H1 (cell line): ENCODE data around the gene EEF1AKMT3. TPM values are rescaled to one million over a fixed set of nuclear protein-coding genes. Genes with fewer than 3 reads are reported as not detected.

ENCODE experiments used
- CTCF ChIA-PET: fragments of 300-600 bp; sonication (Branson Sonifier 250); formaldehyde crosslinking; loops from one replicate; lab custom pipeline; 2021; ENCODE audit not compliant: partially characterized antibody; lab: Charles Lee
- POLR2A ChIA-PET: fragments of 300-600 bp; sonication (Branson Sonifier 250); formaldehyde crosslinking; loops from one replicate; lab custom pipeline; 2021; ENCODE audit warnings: inconsistent platforms; ENCODE audit not compliant: partially characterized antibody; lab: Charles Lee
- DNase-seq, 2 experiments: peaks; one replicate each; pipeline versions ENCODE4 v3.0.0 to v3.0.0-alpha.2; 2010 to 2022; ENCODE audit warnings: low spot score in 2 of 2, low read depth in 1 of 2, mixed read lengths in 1 of 2
- FAIRE-seq: peaks from 2 replicates; lab custom pipeline; 2011; peaks lifted over from hg19 to GRCh38; lab: Jason Lieb, UNC
- H2AFZ ChIP-seq: 2 replicates; pipeline ENCODE4 v1.8.1; 2012; ENCODE audit warnings: low read length, inconsistent platforms
- H2AK5ac ChIP-seq: 2 replicates; pipeline ENCODE4 v1.6.1; 2013; ENCODE audit warnings: low read depth, low read length
- H2BK120ac ChIP-seq: replicated peaks from 2 replicates; pipeline ENCODE3; 2013; ENCODE audit warnings: low read depth, low read length, inconsistent platforms
- H2BK12ac ChIP-seq: 2 replicates; pipeline ENCODE4 v1.6.1; 2013; ENCODE audit warnings: low read depth, low read length
- H2BK15ac ChIP-seq: 2 replicates; pipeline ENCODE4 v1.6.1; 2013; ENCODE audit warnings: low read length
- H2BK20ac ChIP-seq: 2 replicates; pipeline ENCODE4 v1.6.1; 2013; ENCODE audit warnings: low read length
- H2BK5ac ChIP-seq: 2 replicates; pipeline ENCODE4 v1.6.1; 2013; ENCODE audit warnings: low read depth, low read length
- H3K14ac ChIP-seq: 2 replicates; pipeline ENCODE4 v1.6.1; 2013; ENCODE audit warnings: inconsistent platforms; ENCODE audit not compliant: insufficient read length
- H3K18ac ChIP-seq: 2 replicates; pipeline ENCODE4 v1.6.1; 2013; ENCODE audit warnings: low read length; ENCODE audit errors: extremely low read depth
- H3K23ac ChIP-seq: 2 replicates; pipeline ENCODE4 v1.6.1; 2013; ENCODE audit warnings: inconsistent platforms; ENCODE audit not compliant: insufficient read length
- H3K23me2 ChIP-seq: 2 replicates; pipeline ENCODE4 v1.6.1; 2013; ENCODE audit warnings: low read depth, low read length
- H3K27ac ChIP-seq: 2 replicates; pipeline ENCODE4 v1.6.1; 2011; ENCODE audit warnings: low read depth, low read length, inconsistent platforms
- H3K27me3 ChIP-seq, 4 experiments: replicated peaks in 1 of 4; 1 replicate in 1 of 4; 2 replicates in 3 of 4; pipeline versions ENCODE4 v1.6.1 to v1.8.1; 2011 to 2013; ENCODE audit warnings: low read length in 3 of 4, mild to moderate bottlenecking in 3 of 4, inconsistent platforms in 2 of 4, mixed read lengths in 2 of 4, moderate library complexity in 1 of 4; ENCODE audit not compliant: control insufficient read depth in 3 of 4, insufficient read depth in 3 of 4; ENCODE audit errors: extremely low read depth in 1 of 4
- H3K36me3 ChIP-seq, 4 experiments: 2 replicates each; pipeline versions ENCODE4 v1.6.1 to v1.8.1; 2011 to 2013; ENCODE audit warnings: mild to moderate bottlenecking in 4 of 4, low read length in 3 of 4, moderate library complexity in 2 of 4, control low read depth in 1 of 4, inconsistent platforms in 1 of 4; ENCODE audit not compliant: insufficient read depth in 4 of 4, control insufficient read depth in 2 of 4
- H3K4ac ChIP-seq: replicated peaks from 2 replicates; pipeline ENCODE3; 2013; ENCODE audit warnings: low read length, low read depth, mixed read lengths, inconsistent platforms; ENCODE audit not compliant: insufficient read length
- H3K4me1 ChIP-seq, 4 experiments: replicated peaks in 1 of 4; 1 replicate in 1 of 4; 2 replicates in 3 of 4; pipeline versions ENCODE4 v1.6.1 to v1.8.1; 2011 to 2013; ENCODE audit warnings: low read length in 3 of 4, inconsistent platforms in 2 of 4, mixed read lengths in 1 of 4; ENCODE audit not compliant: insufficient read depth in 4 of 4, control insufficient read depth in 3 of 4
- H3K4me2 ChIP-seq, 2 experiments: 2 replicates each; pipeline versions ENCODE4 v1.6.1 to v1.8.1; 2011 to 2013; ENCODE audit warnings: low read depth in 2 of 2, low read length in 2 of 2, control low read depth in 1 of 2, inconsistent platforms in 1 of 2, mild to moderate bottlenecking in 1 of 2; ENCODE audit not compliant: insufficient read depth in 1 of 2
- H3K4me3 ChIP-seq, 4 experiments: fragments of 200-600, 300-600 bp in 1 of 4; sonication (generic), shearing (Covaris generic), sonication (Bioruptor Twin) in 1 of 4; 2 replicates each; pipeline versions ENCODE4 v1.5.1 to v1.8.1; 2011 to 2016; ENCODE audit warnings: low read length in 4 of 4, low read depth in 3 of 4, control low read depth in 2 of 4, inconsistent platforms in 2 of 4, mild to moderate bottlenecking in 2 of 4, mixed read lengths in 1 of 4, moderate library complexity in 1 of 4; ENCODE audit not compliant: insufficient read depth in 2 of 4; ENCODE audit errors: extremely low read depth in 1 of 4
- H3K56ac ChIP-seq: replicated peaks from 2 replicates; pipeline ENCODE3; 2013; ENCODE audit warnings: low read depth, mild to moderate bottlenecking, mixed read lengths, low read length, inconsistent platforms; ENCODE audit not compliant: insufficient read length
- H3K79me1 ChIP-seq: 2 replicates; pipeline ENCODE4 v1.6.1; 2013; ENCODE audit warnings: low read depth, low read length, control low read depth
- H3K79me2 ChIP-seq, 2 experiments: 2 replicates each; pipeline versions ENCODE4 v1.6.1 to v1.8.1; 2012 to 2013; ENCODE audit warnings: low read length in 2 of 2, mild to moderate bottlenecking in 2 of 2, inconsistent platforms in 1 of 2; ENCODE audit not compliant: insufficient read depth in 2 of 2, control insufficient read depth in 1 of 2
- H3K9ac ChIP-seq, 4 experiments: replicated peaks in 1 of 4; 1 replicate in 1 of 4; 2 replicates in 3 of 4; pipeline versions ENCODE4 v1.6.1 to v1.8.1; 2011 to 2013; ENCODE audit warnings: low read depth in 3 of 4, low read length in 3 of 4, control low read depth in 2 of 4, mild to moderate bottlenecking in 2 of 4, moderate library complexity in 2 of 4, inconsistent platforms in 1 of 4; ENCODE audit errors: extremely low read depth in 1 of 4
- H3K9me3 ChIP-seq, 2 experiments: 2 replicates each; pipeline versions ENCODE4 v1.6.1 to v1.8.1; 2012 to 2013; ENCODE audit warnings: mild to moderate bottlenecking in 2 of 2, moderate library complexity in 2 of 2, control low read depth in 1 of 2, inconsistent platforms in 1 of 2, low read depth in 1 of 2, low read length in 1 of 2, mixed read lengths in 1 of 2; ENCODE audit not compliant: insufficient read depth in 2 of 2
- H4K20me1 ChIP-seq, 2 experiments: replicated peaks in 1 of 2; 2 replicates each; pipeline versions ENCODE3 to v1.8.1; 2011 to 2013; ENCODE audit warnings: inconsistent platforms in 2 of 2, low read length in 2 of 2, mild to moderate bottlenecking in 1 of 2; ENCODE audit not compliant: insufficient read depth in 2 of 2, control insufficient read depth in 1 of 2
- H4K5ac ChIP-seq: 2 replicates; pipeline ENCODE4 v1.6.1; 2013; ENCODE audit warnings: low read length, low read depth, mixed read lengths, inconsistent platforms; ENCODE audit not compliant: insufficient read length
- H4K8ac ChIP-seq: 2 replicates; pipeline ENCODE4 v1.8.0; 2013; ENCODE audit warnings: mild to moderate bottlenecking, moderate library complexity, low read length, inconsistent platforms; ENCODE audit not compliant: insufficient read depth; ENCODE audit errors: extremely low read depth
- H4K91ac ChIP-seq: replicated peaks from 2 replicates; pipeline ENCODE3; 2013; ENCODE audit warnings: low read length, mixed read lengths, inconsistent platforms; ENCODE audit not compliant: insufficient read length
- WGBS, 2 experiments: shearing (Covaris generic) in 1 of 2; methylation state at CpG; one replicate each; pipeline versions ENCODE4 v1.1.6 to v1.1.7; 2013 to 2015; ENCODE audit warnings: low lambda C conversion rate in 2 of 2, mixed read lengths in 2 of 2, inconsistent platforms in 1 of 2, low coverage in 1 of 2, missing lambda C conversion rate in 1 of 2; ENCODE audit not compliant: insufficient replicate concordance in 2 of 2, insufficient coverage in 1 of 2, insufficient read length in 1 of 2; ENCODE audit errors: extremely low coverage in 1 of 2, missing lambda C conversion rate in 1 of 2; 5-methylcytosine and 5-hydroxymethylcytosine counted together
- polyA plus RNA-seq, 7 experiments: library from polyadenylated mRNA; depleted of rRNA in 3 of 7; stranded (reverse) in 5 of 7; unstranded in 2 of 7; fragments of >200 nt in 5 of 7; fragments of 200-250 nt in 2 of 7; gene quantifications; 1 replicate in 5 of 7; 2 replicates in 1 of 7; 4 replicates in 1 of 7; pipeline versions ENCODE4 v1.2.1 to v1.2.3, GENCODE V29; 2011 to 2013; ENCODE audit warnings: missing spikeins in 2 of 7, mixed read lengths in 2 of 7
- total RNA-seq: library from RNA; stranded (reverse); fragmentation: NEBNext Ultra II Directional; extraction: Animal tissue kit (Norgen Biotek cat#: 25700); gene quantifications from 2 replicates; pipeline ENCODE4 v1.2.1, GENCODE V29; 2021

Gene EEF1AKMT3
- total and polyA plus RNA-seq, 2 of the 8 experiments (the other 6 are each of a cell fraction or from before 2014, with no cell fraction given), result 3.1 to 4.4 TPM

DNA sequence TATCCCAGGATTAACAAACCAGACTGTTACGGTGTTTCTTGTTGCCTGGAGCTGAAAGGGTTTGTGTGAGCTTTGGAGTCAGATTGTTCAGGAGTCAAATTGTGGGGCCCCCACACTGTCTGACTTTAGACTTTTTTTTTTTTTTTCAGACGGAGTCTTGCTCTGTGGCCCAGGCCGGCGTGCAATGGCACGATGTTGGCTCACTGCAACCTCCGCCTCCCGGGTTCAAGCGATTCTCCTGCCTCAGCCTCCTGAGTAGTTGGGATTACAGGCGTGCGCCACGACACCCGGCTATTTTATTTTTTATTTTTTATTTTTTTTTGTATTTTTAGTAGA lies 11.0 kb downstream of the EEF1AKMT3 start:
- no peak overlapping the region for H2BK12ac ChIP-seq
- H3K27me3 ChIP-seq, result no peaks in the 10 kb centered on the region
- no peak overlapping the region for H2BK120ac ChIP-seq
- CTCF ChIA-PET, result interaction anchor here (0.6 to 4.6 kb wide), 30 partner anchors 8 to 1839 kb away, joined by 3 to 26 read pairs (median 4); partner anchors contain the start of genes CTDSP2, CYP27B1, EEF1AKMT3 and METTL1
- no peak overlapping the region for H3K23ac ChIP-seq
- H4K8ac ChIP-seq, result no peak overlapping the region
- no peak overlapping the region for H3K14ac ChIP-seq
- peak overlapping the region in 3 of 4 experiments; percentile 77 to 89 (median 88); a peak in 4 of 7 replicates for H3K9ac ChIP-seq
- H3K27ac ChIP-seq, result no peak overlapping the region
- H2AFZ ChIP-seq, result no peak overlapping the region
- no peaks in the 10 kb centered on the region for H3K79me1 ChIP-seq
- no peak overlapping the region for H2BK5ac ChIP-seq
- H4K20me1 ChIP-seq, result peaks cover 0 to 2% of the 10 kb centered on the region in 2 experiments
- peaks cover 4 to 26% (median 15%) of the 10 kb centered on the region in 4 experiments; a peak in 7 of 8 replicates for H3K36me3 ChIP-seq
- H3K4me2 ChIP-seq, result peak overlapping the region; percentile 67 to 80
- H3K79me2 ChIP-seq, result peaks cover 0 to 16% of the 10 kb centered on the region in 2 experiments; a peak in 2 of 4 replicates
- peak overlapping the region; percentile 76 to 99 (median 98) for H3K4me3 ChIP-seq
- no peak overlapping the region for H3K18ac ChIP-seq
- 93% methylated on average over 12 of the region's 12 CpGs; no CpG with 5 or more reads in 1 of the 2 experiments for WGBS, 2 experiments
- H4K5ac ChIP-seq, result no peak overlapping the region
- no peak overlapping the region for H4K91ac ChIP-seq
- H3K56ac ChIP-seq, result no peak overlapping the region
- peaks cover 2% of the 10 kb centered on the region; the same call in 1 of the 2 replicates for H3K23me2 ChIP-seq
- H3K4ac ChIP-seq, result no peak overlapping the region
- no peak overlapping the region for H2AK5ac ChIP-seq
- no peaks in the 10 kb centered on the region for H3K9me3 ChIP-seq
- POLR2A ChIA-PET, result interaction anchor here (0.9 to 2.8 kb wide), 14 partner anchors 11 to 115 kb away, joined by 3 to 22 read pairs (median 4); partner anchors contain the start of genes CTDSP2, CYP27B1, EEF1AKMT3 and METTL1
- no peaks in the 10 kb centered on the region for H3K4me1 ChIP-seq
- DNase-seq, result no peak
- H2BK20ac ChIP-seq, result no peak overlapping the region
- no peak for FAIRE-seq
- H2BK15ac ChIP-seq, result no peak overlapping the region
